C4-2B (cell line): ENCODE measurements around the gene SPATS2L.
A peak's percentile ranks its signal among the peaks of the same experiment; 100 is the strongest.

Experiments used
- H3K27ac ChIP-seq: fragments of 450-650 bp; 2 replicates; pipeline ENCODE4 v1.5.1; 2017
- CTCF ChIP-seq: fragments of 450-650 bp; conservative IDR thresholded peaks from 2 replicates; pipeline ENCODE4 v1.5.1; 2017; ENCODE audit warnings: mild to moderate bottlenecking
- ZFX ChIP-seq: fragments of 450-650 bp; IDR thresholded peaks from 2 replicates; pipeline ENCODE4 v1.6.1; 2017

The SPATS2L gene

GRCh38 chr2:200466425-200467418, 160.2 kb downstream of the SPATS2L start:
- no peak overlapping the region for H3K27ac ChIP-seq
- no peak for TF ChIP-seq ZFX
- no peak for TF ChIP-seq CTCF

GRCh38 chr2:200467806-200468681, 161.6 kb downstream of the SPATS2L start:
- no peak overlapping the region for H3K27ac ChIP-seq
- TF ChIP-seq CTCF: no peak
- no peak for TF ChIP-seq ZFX

GRCh38 chr2:200469708-200470211, 163.3 kb downstream of the SPATS2L start:
- TF ChIP-seq CTCF (no peak), ZFX (no peak)
- no peak overlapping the region for H3K27ac ChIP-seq

GRCh38 chr2:200470230-200470629, 163.7 kb downstream of the SPATS2L start:
- no peak overlapping the region for H3K27ac ChIP-seq

GRCh38 chr2:200471324-200471848, 164.9 kb downstream of the SPATS2L start:
- no peak overlapping the region for H3K27ac ChIP-seq

More at GRCh38 chr2:200470230-200470629, 163.7 kb downstream of the SPATS2L start:
- TF ChIP-seq ZFX: no peak
- no peak for TF ChIP-seq CTCF

More at GRCh38 chr2:200471324-200471848, 164.9 kb downstream of the SPATS2L start:
- TF ChIP-seq CTCF (peak; percentile 78), ZFX (no peak)
